GM19372 (cell line): ENCODE measurements around the gene PKN3.

Experiments used
- ATAC-seq: cut with Tn5 transposase; IDR thresholded peaks from one replicate; pipeline ENCODE4 v1.9.1; 2021; ENCODE audit warnings: mild to moderate bottlenecking, low read depth, moderate library complexity; ENCODE audit not compliant: unreplicated experiment

PKN3 gene

GRCh38 chr9:128731691-128732090 is 29.4 kb downstream of the PKN3 start:
- ATAC-seq = no peak

- ATAC-seq = no peak
Observed at GRCh38 chr9:128732576-128732975, 30.3 kb downstream of the PKN3 start.

GRCh38 chr9:128733256-128733655 is 31.0 kb downstream of the PKN3 start:
- no peak for ATAC-seq

- ATAC-seq = no peak
Observed at GRCh38 chr9:128735373-128735772, 33.1 kb downstream of the PKN3 start.

- no peak for ATAC-seq
Observed at GRCh38 chr9:128742401-128742800, 40.1 kb downstream of the PKN3 start.

GRCh38 chr9:128743421-128743820 is 41.1 kb downstream of the PKN3 start:
- ATAC-seq = no peak

- no peak for ATAC-seq
Observed at GRCh38 chr9:128747241-128747640, 44.9 kb downstream of the PKN3 start.

- ATAC-seq = no peak
Observed at GRCh38 chr9:128750926-128751595, 48.8 kb downstream of the PKN3 start.

- ATAC-seq = no peak
Observed at GRCh38 chr9:128753627-128754026, 51.3 kb downstream of the PKN3 start.

GRCh38 chr9:128757602-128758001 is 55.3 kb downstream of the PKN3 start:
- no peak for ATAC-seq

GRCh38 chr9:128762671-128763449 is 60.6 kb downstream of the PKN3 start:
- no peak for ATAC-seq

GRCh38 chr9:128764361-128764760 is 62.1 kb downstream of the PKN3 start:
- ATAC-seq = no peak

- ATAC-seq = no peak
Observed at GRCh38 chr9:128765499-128765898, 63.2 kb downstream of the PKN3 start.

GRCh38 chr9:128768606-128769005 is 66.3 kb downstream of the PKN3 start:
- no peak for ATAC-seq
